Type B pancreatic cell (in vitro differentiated cells): Measurements from ENCODE around the gene GCNT4. TPM values are rescaled to one million over a fixed set of nuclear protein-coding genes. Genes with fewer than 3 reads are reported as not detected.

Experiments used
- DNase-seq: peaks from one replicate; pipeline ENCODE4 v3.0.0; 2021; ENCODE audit warnings: mixed read lengths; ENCODE audit not compliant: unreplicated experiment; ENCODE audit errors: extremely low spot score
- H3K27ac Mint-ChIP-seq: 2 replicates; pipeline ENCODE4 v1.8.0; 2021; ENCODE audit warnings: mild to moderate bottlenecking, mixed read lengths
- H3K27me3 Mint-ChIP-seq: 2 replicates; pipeline ENCODE4 v1.8.0; 2021; ENCODE audit warnings: mixed read lengths
- H3K36me3 Mint-ChIP-seq: 2 replicates; pipeline ENCODE4 v1.8.0; 2021; ENCODE audit warnings: mixed read lengths
- H3K4me1 Mint-ChIP-seq: one replicate; pipeline ENCODE4 v1.8.0; 2021; ENCODE audit warnings: mixed read lengths; ENCODE audit not compliant: unreplicated experiment
- H3K4me3 Mint-ChIP-seq: 2 replicates; pipeline ENCODE4 v1.8.0; 2021; ENCODE audit warnings: mild to moderate bottlenecking, mixed read lengths
- H3K9me3 Mint-ChIP-seq: 2 replicates; pipeline ENCODE4 v1.8.0; 2021; ENCODE audit warnings: mixed read lengths
- total RNA-seq: library from RNA; stranded (reverse); gene quantifications from 2 replicates; pipeline ENCODE4 v1.2.1, GENCODE V29; 2021; ENCODE audit warnings: low replicate concordance
- TF ChIP-seq, protein P1 (sequence below): fragments of 200-600 bp; sonication (generic); conservative IDR thresholded peaks from 2 replicates; pipeline ENCODE4 v1.5.0; 2021; ENCODE audit warnings: antibody characterized with exemption, mild to moderate bottlenecking

The GCNT4 gene
- total RNA-seq, 1 donor from 2014 or later, result 7.1 TPM

DNA sequence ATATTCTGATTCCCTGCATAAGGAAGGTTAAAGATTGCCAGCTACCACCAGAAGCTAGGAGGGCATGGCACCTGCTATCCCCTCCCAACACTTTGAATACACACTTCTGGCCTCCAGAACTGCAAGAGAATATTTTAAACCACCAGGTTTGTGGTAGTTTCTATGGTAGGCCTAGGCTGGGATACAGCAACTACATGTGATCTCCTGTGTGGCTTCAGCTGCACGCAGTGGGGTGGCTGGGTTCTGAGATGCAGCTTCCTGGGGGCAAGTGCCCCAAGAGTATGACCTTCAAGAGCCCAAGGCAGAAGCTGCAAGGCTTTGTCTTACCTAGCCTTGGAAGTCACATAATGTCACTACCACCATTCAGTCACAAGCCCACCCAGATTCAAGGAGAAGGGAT is 39.6 kb downstream of the GCNT4 start:
- Mint-ChIP-seq H3K27me3 (no peaks in the 10 kb centered on the region), H3K4me3 (no peak overlapping the region), H3K27ac (no peak overlapping the region), H3K36me3 (no peaks in the 10 kb centered on the region), H3K4me1 (no peaks in the 10 kb centered on the region), H3K9me3 (no peaks in the 10 kb centered on the region)
- DNase-seq, result no peak
- TF ChIP-seq, protein P1, sequence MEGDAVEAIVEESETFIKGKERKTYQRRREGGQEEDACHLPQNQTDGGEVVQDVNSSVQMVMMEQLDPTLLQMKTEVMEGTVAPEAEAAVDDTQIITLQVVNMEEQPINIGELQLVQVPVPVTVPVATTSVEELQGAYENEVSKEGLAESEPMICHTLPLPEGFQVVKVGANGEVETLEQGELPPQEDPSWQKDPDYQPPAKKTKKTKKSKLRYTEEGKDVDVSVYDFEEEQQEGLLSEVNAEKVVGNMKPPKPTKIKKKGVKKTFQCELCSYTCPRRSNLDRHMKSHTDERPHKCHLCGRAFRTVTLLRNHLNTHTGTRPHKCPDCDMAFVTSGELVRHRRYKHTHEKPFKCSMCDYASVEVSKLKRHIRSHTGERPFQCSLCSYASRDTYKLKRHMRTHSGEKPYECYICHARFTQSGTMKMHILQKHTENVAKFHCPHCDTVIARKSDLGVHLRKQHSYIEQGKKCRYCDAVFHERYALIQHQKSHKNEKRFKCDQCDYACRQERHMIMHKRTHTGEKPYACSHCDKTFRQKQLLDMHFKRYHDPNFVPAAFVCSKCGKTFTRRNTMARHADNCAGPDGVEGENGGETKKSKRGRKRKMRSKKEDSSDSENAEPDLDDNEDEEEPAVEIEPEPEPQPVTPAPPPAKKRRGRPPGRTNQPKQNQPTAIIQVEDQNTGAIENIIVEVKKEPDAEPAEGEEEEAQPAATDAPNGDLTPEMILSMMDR, result no peak

DNA sequence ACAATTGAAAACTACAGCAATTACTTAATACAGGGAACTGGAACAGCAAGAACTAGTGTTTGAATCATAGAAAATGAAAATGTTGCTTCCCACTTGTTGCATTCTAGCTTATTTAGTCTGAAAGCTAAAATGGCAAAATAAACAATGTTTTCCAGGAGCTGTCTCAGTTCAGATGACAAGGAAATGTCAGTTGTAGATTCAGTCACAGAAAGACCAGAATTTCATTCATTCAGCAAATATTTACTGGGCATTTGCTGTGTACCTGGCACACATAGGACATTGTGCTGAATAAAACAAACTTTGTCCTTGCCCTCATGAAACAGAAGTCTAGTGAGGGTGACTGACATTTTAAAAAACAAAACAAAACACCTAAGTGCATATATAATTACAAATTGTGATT is 41.5 kb downstream of the GCNT4 start:
- H3K27me3 Mint-ChIP-seq, result no peaks in the 10 kb centered on the region
- H3K27ac Mint-ChIP-seq, result peak overlapping the region; percentile 42
- H3K36me3 Mint-ChIP-seq, result no peaks in the 10 kb centered on the region
- TF ChIP-seq, protein P1, result no peak
- no peak for DNase-seq
- peaks cover 4% of the 10 kb centered on the region for H3K9me3 Mint-ChIP-seq
- no peaks in the 10 kb centered on the region for H3K4me1 Mint-ChIP-seq
- H3K4me3 Mint-ChIP-seq, result no peak overlapping the region

DNA sequence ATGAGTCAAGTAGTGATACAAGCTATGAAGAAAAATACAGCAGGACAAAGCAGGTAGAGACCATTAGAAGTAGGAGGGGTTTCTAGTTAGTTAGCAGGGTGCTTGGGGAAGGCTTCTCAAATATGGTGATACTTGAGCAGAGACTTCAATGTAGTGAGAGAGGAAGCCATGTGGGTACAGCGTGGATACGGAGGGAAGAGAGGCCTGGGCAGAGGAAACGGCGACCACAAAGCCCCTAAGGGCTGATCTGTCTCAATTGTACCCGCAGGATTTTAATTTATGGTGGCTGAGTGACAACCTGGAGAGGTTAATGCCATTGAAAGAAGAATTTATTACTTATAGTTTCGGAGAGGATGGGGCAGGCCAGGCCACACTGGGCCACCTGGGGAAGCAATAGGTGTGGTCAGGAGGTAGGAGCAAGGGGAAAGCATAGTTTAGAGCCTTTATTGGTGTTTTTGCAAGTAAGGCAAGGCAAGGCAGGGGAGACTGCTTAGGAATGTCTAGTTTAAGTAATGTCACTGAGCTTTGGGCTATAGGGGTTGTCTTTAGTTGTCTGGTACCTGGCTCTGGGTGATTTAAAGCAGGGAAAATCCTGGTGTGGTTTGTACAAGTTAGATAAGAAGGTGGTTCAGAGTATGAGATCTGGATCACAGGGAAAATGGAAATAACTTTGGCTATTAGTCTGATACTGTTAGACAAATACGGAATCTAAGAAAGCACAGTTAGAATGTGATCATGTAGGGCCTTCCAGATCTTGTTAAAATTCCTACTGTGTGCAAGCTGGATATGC is 42.6 kb downstream of the GCNT4 start:
- no peak for DNase-seq
- H3K4me3 Mint-ChIP-seq, result no peak overlapping the region
- peak overlapping the region; percentile 52 for H3K27ac Mint-ChIP-seq

DNA sequence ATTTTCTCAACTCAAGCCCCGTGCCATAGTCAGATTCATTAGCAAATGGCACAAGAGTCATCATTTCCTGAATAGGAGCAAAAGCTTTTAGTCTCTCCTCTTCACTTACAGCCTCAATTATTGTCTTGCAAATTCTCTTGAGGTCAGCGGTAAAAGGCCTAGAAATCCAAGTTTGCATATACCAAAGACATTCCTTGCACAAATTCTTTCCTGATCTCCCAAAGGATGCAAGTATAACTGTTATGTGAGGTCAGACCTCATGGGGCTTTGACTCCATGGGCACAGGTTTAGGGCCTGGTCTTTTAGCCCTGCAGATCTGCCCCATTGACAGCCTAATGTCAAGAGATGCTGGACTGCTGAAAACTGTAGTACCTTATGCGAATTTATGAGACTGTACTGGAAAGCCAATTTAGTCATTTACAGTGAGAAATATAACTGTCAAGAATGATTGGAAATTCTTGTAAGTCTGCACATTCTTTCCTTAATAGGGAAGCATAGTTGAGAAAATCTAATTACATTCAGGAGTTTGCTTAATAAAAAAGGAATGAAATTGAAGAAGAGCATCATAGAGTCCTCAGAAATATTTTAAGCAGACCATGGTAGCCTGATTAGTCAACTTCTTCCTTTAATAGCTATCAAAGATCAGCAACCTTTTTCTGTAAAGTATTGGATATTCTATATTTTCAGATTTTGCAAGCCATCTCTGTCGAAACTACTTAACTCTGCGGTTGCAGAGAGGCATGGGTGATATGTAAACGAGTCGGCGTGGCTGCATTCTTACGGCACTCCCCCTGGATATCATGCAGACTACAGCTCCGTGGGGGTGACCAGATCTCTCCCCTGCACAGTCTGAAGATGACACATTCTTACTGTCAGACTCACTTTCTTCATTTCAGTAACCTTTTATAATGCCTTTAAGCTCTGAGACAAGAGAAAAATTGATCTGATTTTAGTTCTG is 45.2 kb downstream of the GCNT4 start:
- DNase-seq, result no peak
- H3K27me3 Mint-ChIP-seq, result no peaks in the 10 kb centered on the region
- H3K27ac Mint-ChIP-seq, result no peak overlapping the region
- H3K36me3 Mint-ChIP-seq, result no peaks in the 10 kb centered on the region
- H3K9me3 Mint-ChIP-seq, result peaks cover 7% of the 10 kb centered on the region
- H3K4me3 Mint-ChIP-seq, result no peak overlapping the region
- no peaks in the 10 kb centered on the region for H3K4me1 Mint-ChIP-seq
- TF ChIP-seq, protein P1, result no peak

More for the DNA sequence above, 42.6 kb downstream of the GCNT4 start:
- peaks cover 7% of the 10 kb centered on the region for H3K9me3 Mint-ChIP-seq
- H3K4me1 Mint-ChIP-seq, result no peaks in the 10 kb centered on the region
- no peaks in the 10 kb centered on the region for H3K36me3 Mint-ChIP-seq
- H3K27me3 Mint-ChIP-seq, result no peaks in the 10 kb centered on the region
- TF ChIP-seq, protein P1, result no peak

DNA sequence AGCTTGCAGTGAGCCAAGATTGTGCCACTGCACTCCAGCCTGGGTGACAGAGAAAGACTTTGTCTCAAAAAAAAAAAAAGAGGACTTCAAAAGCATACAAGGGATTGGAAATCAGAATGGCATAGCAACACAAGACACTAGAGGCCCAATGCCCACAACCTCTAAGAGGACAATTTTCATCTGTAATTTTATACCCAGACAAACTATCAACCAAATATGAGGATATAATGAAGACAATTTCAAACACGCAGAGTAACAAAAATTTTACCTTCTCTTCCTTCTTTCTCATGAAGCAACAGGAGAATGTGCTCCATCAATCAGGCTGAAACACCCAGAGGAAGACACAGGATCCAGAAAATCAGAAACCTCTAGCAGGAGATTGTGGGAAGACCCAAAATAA is 46.8 kb downstream of the GCNT4 start:
- Mint-ChIP-seq H3K9me3 (peaks cover 7% of the 10 kb centered on the region), H3K27me3 (no peaks in the 10 kb centered on the region), H3K27ac (no peak overlapping the region), H3K36me3 (no peaks in the 10 kb centered on the region), H3K4me1 (no peaks in the 10 kb centered on the region), H3K4me3 (no peak overlapping the region)
- DNase-seq, result no peak
- TF ChIP-seq, protein P1, result no peak

Other genes with a start within 250 kb of the GCNT4 start
- 14.5 and 25.4 TPM in 2 replicates for gene FAM169A, start 186.2 kb downstream of the GCNT4 start, total RNA-seq
- 0.34 and 0.45 TPM in 2 replicates for gene ANKRD31, start 184.3 kb upstream of the GCNT4 start, total RNA-seq